K562 (cell line): ENCODE measurements around the gene HES4. TPM values are rescaled to one million over a fixed set of nuclear protein-coding genes. Genes with fewer than 3 reads are reported as not detected.

Source experiments
- ARHGAP35 ChIP-seq: fragments of 450-650 bp; IDR thresholded peaks from 2 replicates; pipeline ENCODE4 v1.6.1; 2018; ENCODE audit not compliant: partially characterized antibody
- EP300 ChIP-seq: IDR thresholded peaks from 2 replicates; pipeline ENCODE4 v1.6.1; 2012; ENCODE audit warnings: low read length, improper control_type of control experiment
- ETV6 ChIP-seq, 3 experiments: fragments of 150-350 bp in 1 of 3; sonication (generic) in 1 of 3; formaldehyde crosslinking in 1 of 3; IDR thresholded peaks; 2 replicates each; pipeline versions ENCODE4 v1.6.1 to v1.8.0; 2014 to 2022; ENCODE audit warnings: borderline replicate concordance in 2 of 3, low read depth in 2 of 3, antibody characterized with exemption in 1 of 3, low read length in 1 of 3, mild to moderate bottlenecking in 1 of 3, missing genetic modification reagents in 1 of 3
- HDAC2 ChIP-seq: fragments of 450-650 bp; IDR thresholded peaks from 2 replicates; pipeline ENCODE4 v1.6.1; 2016; ENCODE audit warnings: mild to moderate bottlenecking
- KLF16 ChIP-seq: IDR thresholded peaks from 2 replicates; pipeline ENCODE4 v1.6.1; 2016; ENCODE audit warnings: antibody characterized with exemption
- KLF6 ChIP-seq: fragments of 250-450 bp; sonication (Bioruptor Pico); IDR thresholded peaks from 2 replicates; pipeline ENCODE4 v1.4.0; 2020; ENCODE audit warnings: mild to moderate bottlenecking, moderate library complexity, borderline replicate concordance
- MCM3 ChIP-seq: fragments of 450-650 bp; IDR thresholded peaks from 2 replicates; pipeline ENCODE4 v1.6.1; 2016
- POLR2AphosphoS2 ChIP-seq: IDR thresholded peaks from 2 replicates; pipeline ENCODE4 v1.6.1; 2012; ENCODE audit warnings: low read length, improper control_type of control experiment
- RBM22 ChIP-seq: fragments of 200-400 bp; formaldehyde crosslinking; IDR thresholded peaks from 2 replicates; pipeline ENCODE4 v1.6.1; 2018; ENCODE audit warnings: low read length, low read depth; ENCODE audit not compliant: poor library complexity, severe bottlenecking
- TCF3 ChIP-seq: sonication (generic); formaldehyde crosslinking; IDR thresholded peaks from 2 replicates; pipeline ENCODE4 v1.4.0; 2020; ENCODE audit warnings: mild to moderate bottlenecking, missing genetic modification reagents
- TFE3 ChIP-seq: fragments of 450-650 bp; formaldehyde crosslinking; IDR thresholded peaks from 2 replicates; pipeline ENCODE4 v1.4.0; 2020; ENCODE audit warnings: mild to moderate bottlenecking, mixed read lengths
- ZNF217 ChIP-seq: sonication (generic); formaldehyde crosslinking; IDR thresholded peaks from 2 replicates; pipeline ENCODE4 v1.8.0; 2022; ENCODE audit warnings: mild to moderate bottlenecking, missing genetic modification reagents
- ZNF398 ChIP-seq: fragments of 250-450 bp; sonication (Bioruptor Pico); IDR thresholded peaks from 2 replicates; pipeline ENCODE4 v1.8.0; 2021; ENCODE audit warnings: moderate library complexity, mild to moderate bottlenecking, inconsistent platforms
- ZNF583 ChIP-seq: fragments of 250-450 bp; sonication (Bioruptor Pico); IDR thresholded peaks from 2 replicates; pipeline ENCODE4 v1.4.0; 2020
- polyA plus RNA-seq, 8 experiments: library from polyadenylated mRNA; depleted of rRNA in 4 of 8; stranded (reverse) in 5 of 8; unstranded in 3 of 8; fragments of >200 nt; fragmentation: Nextera tagmentation in 2 of 8; fragmentation: Illumina TruSeq in 1 of 8; extraction: Ambion mirVana in 2 of 8; extraction: Trizol in 1 of 8; gene quantifications; 2 replicates each; pipeline versions ENCODE4 v1.2.1 to v1.2.3, GENCODE V29; 2011 to 2014; ENCODE audit warnings: inconsistent platforms in 1 of 8, missing spikeins in 1 of 8
- total RNA-seq, 7 experiments: library from RNA; depleted of rRNA in 6 of 7; stranded (reverse); fragments of >200 nt in 6 of 7; fragmentation: Illumina TruSeq in 2 of 7; extraction: Trizol in 2 of 7; gene quantifications; 2 replicates each; pipeline versions ENCODE4 v1.2.1 to v1.2.3, GENCODE V29; 2011 to 2021; ENCODE audit warnings: low replicate concordance in 1 of 7
- TF ChIP-seq, protein P1 (sequence below), 2 experiments: fragments of 450-650 bp; formaldehyde crosslinking in 1 of 2; IDR thresholded peaks; 2 replicates each; pipeline versions ENCODE4 v1.4.0 to v1.6.1; 2014 to 2020; ENCODE audit warnings: mild to moderate bottlenecking in 2 of 2, borderline replicate concordance in 1 of 2, low read depth in 1 of 2

Gene HES4
- total and polyA plus RNA-seq, 9 of the 15 experiments (the other 6 are each of a cell fraction or from before 2014, with no cell fraction given): 0.21 to 43.7 (median 5.3) TPM; not detected in 2

- peak in 1 of 2 experiments; percentile 45; a peak in 1 of 4 replicates for TF ChIP-seq ETV6 (IDR thresholded peaks at IDR 0.05; ENCODE audit: borderline replicate concordance in 1 of 2, low read depth in 2 of 2, low read length in 1 of 2)
- TF ChIP-seq ETV6 (CRISPR knock-in tag; IDR thresholded peaks at IDR 0.05; ENCODE audit: borderline replicate concordance): peak; percentile 97
- peak; percentile 75; the same call in 1 of the 2 replicates for TF ChIP-seq HDAC2
- peak; percentile 66 for TF ChIP-seq TFE3 (CRISPR knock-in tag)
- TF ChIP-seq, protein P1, sequence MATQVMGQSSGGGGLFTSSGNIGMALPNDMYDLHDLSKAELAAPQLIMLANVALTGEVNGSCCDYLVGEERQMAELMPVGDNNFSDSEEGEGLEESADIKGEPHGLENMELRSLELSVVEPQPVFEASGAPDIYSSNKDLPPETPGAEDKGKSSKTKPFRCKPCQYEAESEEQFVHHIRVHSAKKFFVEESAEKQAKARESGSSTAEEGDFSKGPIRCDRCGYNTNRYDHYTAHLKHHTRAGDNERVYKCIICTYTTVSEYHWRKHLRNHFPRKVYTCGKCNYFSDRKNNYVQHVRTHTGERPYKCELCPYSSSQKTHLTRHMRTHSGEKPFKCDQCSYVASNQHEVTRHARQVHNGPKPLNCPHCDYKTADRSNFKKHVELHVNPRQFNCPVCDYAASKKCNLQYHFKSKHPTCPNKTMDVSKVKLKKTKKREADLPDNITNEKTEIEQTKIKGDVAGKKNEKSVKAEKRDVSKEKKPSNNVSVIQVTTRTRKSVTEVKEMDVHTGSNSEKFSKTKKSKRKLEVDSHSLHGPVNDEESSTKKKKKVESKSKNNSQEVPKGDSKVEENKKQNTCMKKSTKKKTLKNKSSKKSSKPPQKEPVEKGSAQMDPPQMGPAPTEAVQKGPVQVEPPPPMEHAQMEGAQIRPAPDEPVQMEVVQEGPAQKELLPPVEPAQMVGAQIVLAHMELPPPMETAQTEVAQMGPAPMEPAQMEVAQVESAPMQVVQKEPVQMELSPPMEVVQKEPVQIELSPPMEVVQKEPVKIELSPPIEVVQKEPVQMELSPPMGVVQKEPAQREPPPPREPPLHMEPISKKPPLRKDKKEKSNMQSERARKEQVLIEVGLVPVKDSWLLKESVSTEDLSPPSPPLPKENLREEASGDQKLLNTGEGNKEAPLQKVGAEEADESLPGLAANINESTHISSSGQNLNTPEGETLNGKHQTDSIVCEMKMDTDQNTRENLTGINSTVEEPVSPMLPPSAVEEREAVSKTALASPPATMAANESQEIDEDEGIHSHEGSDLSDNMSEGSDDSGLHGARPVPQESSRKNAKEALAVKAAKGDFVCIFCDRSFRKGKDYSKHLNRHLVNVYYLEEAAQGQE (IDR thresholded peaks at IDR 0.05; ENCODE audit: borderline replicate concordance): no peak
- TF ChIP-seq, protein P1 (CRISPR knock-in tag; IDR thresholded peaks at IDR 0.05; ENCODE audit: low read depth): no peak
- no peak for TF ChIP-seq ZNF398
- TF ChIP-seq ZNF583 (CRISPR knock-in tag): peak; percentile 87
- TF ChIP-seq ZNF217 (CRISPR knock-in tag): no peak
- TF ChIP-seq ARHGAP35: no peak
- peak; percentile 39 for TF ChIP-seq RBM22
- TF ChIP-seq TCF3: peak; percentile 51
- peak; percentile 18; the same call in 1 of the 2 replicates for TF ChIP-seq EP300
- no peak for TF ChIP-seq MCM3
- TF ChIP-seq KLF16: no peak
- no peak for TF ChIP-seq KLF6 (CRISPR knock-in tag)
- no peak for TF ChIP-seq POLR2AphosphoS2
Observed at GRCh38 chr1:1000357-1001056, 610 bp upstream of the HES4 start (continued).
